Hypothalamus (tissue), 51 donors: ENCODE data around the gene ITPA.
"Not testable (repeated sequence)": the region's sequence is repeated elsewhere in the genome, so short reads cannot be mapped to it uniquely, and the experiment has no call there.

ENCODE experiments used
- DNase-seq, 51 donors: peaks; one replicate each; lab custom pipeline; 2025; lab: John Stamatoyannopoulos, UW

The ITPA gene

DNA sequence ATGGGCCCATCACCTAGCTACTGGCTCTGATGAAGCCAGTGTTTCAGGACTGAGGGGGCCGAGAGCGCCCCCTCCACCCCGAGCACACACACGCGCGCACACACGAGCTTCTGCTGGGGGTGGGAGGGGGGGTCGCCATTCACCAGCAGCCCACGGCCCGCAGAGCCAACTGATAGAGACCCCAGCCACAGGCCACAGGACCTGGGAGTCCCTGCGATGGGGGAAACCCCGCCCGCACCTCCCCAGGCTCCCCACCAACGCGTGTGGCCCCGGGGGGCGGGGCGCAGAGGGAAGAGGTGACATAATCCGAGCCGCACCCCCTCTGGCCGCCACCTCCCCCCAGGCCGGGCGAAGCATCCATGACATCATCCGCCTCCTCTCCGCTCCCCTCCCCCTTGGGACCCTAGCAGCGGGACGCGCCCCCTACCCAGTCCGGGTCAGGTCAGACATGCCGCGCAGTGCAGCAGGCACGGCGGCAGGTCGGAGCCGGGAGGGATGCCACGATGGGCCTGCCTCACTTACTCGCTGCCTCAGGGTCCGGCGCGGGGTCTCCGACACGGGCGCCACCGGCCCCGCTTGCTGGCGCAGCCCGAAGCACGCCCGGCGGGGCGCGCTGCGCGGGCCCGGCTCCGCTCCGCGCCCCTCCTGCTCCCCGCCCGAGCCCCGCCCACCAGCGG is 36.2 kb upstream of the ITPA start, which contains the start of gene LZTS3:
LZTS3 (minus strand) TSS at position 617 of the 677 bp plus-strand sequence. CDS start 6,386 bp downstream, outside the sequence.
- DNase-seq, result peak in 45 of 51 donors; percentile 33 to 85 (median 63)

DNA sequence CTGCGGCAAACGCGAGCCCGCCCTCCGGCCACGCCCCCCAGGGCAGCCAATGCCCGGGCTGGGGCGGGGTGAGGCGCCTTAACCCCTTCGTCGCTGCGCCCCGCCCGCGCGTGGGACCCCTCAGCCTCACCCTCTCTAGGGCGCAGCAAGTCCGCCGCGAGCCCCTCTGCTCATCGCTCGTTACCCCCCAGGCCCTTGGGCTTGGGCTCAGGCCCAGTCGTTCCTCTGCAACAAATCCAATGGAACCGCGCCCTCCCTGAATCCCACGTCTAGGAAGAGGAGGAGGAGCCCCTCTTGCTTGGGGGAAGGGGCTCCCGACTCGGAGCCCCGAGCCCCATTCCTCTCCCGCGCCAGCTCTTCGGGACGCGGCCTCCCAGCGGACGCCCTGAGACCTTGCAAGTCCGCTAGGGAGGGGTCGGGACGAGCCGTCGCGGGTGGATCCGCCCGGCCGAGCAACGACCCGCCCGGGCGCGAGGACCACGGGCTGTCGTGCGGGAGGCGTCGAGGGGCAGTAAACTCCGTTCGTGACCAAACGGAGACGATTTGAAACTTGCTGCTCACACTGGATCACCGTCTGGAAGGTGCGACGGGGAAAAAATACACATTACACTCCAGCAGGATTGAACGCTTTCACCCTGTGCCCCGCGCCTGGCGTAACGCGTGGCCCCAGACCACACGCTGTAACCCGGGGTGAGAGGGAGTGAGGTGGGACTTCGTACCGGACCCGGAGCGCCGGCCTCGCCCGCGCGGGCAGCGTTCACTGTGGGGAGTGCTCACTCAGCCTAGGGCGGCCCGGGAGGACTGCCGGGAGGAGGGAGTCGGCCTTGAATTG is 35.5 kb upstream of the ITPA start:
- DNase-seq, result peak in 41 of 51 donors; percentile 15 to 92 (median 76)

DNA sequence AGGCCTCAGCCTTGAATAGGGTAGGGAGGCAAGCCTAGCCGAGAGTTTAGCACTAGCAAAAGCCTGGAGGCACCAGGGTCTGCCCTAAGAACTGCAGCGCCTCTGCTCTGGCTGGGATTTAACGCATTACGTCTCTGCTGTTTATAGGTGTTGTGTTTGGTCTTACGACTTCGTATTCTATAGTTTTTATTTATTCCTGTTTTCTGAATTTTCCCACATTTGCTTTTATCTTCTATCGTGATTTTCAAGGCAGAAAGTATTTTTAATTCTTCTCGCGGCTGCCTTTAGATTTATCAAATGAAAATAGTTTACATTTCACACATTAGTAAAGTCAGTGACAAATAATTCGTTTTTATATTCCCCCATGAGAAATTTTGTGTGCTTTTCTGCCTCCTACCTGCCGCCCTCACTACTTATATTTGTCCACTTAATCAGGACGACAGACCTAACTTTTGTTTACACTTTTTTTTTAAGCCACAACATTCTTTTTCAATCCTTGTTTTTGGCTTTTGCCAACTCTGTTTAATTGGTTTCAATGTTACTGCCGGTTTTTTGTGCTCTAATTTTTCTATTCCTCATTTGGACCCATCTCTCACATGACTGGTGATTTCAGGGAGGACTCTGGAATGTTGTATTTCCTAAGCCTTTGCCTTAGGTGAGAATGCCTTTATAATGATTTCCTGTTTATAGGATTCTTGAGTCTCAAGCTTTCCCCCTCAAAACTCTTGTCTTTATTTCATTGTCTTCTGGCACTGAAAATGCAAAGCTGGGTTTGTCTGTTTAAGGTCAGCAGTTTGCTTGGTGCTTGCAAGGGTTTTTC is 34.6 kb upstream of the ITPA start:
- DNase-seq, result peak in 1 of 51 donors; percentile 23

DNA sequence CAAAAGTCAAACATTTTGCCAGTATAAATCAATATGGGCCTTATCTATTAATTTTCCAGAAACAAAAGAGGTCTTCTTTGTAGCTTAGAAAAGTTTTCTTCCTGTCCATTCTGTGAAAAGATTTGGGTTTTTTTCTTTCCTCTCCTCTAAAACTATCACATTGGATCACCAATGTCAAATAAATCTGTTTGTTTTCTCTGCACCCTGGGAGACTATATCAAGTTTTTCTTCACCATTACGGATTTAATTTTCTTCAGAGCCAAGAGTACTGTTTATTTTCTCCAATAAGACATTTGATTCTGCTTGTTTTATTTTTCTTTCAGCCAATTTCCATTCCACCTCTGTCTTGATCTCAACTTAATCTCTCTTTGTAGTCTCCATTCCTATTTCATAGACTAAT is 34.0 kb upstream of the ITPA start:
- no peak for DNase-seq

DNA sequence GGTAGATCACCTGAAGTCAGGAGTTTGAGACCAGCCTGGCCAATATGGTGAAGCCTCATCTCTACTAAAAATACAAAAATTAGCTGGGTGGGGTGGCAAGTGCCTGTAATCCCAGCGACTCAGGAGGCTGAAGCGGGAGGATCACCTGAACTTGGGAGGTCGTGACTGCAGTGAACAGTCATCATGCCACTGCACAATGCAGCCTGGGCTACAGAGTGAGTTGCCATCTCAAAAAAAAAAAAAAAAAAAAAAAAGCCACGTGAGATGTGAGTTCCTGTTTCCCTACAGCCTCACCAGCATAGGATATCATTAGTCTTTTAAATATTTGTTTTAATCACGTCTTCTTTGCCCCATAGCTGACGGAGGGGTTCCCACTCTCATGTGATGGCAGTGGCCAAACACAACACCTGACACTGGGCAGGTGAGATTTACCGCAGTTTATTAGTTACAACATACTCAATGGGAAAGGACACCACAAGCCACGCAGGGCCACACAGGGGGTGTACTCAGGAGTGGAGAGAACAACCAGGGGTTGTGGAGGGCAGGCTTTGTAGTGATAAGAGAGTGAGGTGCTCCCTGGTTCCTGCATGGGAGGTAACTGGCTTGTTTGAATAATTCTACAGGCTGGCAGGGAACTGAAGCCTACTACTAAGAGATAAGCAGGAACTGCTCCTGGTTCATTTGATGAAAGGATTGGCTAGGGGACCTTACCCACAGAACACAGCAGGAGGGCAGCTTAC is 31.4 kb upstream of the ITPA start:
- DNase-seq, result no peak

DNA sequence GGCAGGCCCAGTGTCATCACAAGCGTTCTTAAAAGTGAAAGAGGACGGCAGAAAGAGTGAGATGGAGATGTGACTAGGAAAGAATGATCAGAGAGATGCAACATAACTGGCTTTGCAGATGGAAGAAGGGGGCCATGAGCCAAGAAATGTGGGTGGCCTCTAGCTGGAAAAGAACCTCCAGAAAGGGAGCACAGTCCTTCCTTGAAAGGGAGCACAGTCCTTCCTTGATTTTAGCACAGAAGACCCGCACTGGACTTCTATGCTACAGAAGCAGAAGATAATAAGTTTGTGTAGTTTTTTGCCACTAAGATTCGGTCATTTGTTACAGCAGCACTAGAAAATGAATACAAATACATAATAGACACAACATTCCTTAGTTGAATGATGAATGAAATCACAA is 29.0 kb upstream of the ITPA start:
- no peak for DNase-seq

DNA sequence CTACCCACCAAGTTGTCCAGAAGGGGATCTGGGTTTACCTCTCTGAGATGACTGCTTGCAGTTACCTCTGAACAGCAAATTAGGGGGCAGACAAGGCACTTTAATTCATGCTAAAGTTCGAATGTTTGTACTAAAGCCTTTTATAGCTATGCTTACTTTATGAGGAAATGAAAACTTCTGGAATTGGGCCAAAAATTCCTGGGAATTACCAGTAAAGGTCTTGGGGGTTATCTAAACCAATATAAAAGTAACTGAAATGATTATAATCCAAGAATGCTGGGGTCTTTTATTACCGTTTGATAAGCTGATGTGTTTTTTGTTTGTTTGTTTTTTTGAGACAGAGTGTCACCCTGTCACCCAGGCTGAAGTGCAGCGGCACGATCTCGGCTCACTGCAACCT is 28.0 kb upstream of the ITPA start:
- DNase-seq, result no peak

DNA sequence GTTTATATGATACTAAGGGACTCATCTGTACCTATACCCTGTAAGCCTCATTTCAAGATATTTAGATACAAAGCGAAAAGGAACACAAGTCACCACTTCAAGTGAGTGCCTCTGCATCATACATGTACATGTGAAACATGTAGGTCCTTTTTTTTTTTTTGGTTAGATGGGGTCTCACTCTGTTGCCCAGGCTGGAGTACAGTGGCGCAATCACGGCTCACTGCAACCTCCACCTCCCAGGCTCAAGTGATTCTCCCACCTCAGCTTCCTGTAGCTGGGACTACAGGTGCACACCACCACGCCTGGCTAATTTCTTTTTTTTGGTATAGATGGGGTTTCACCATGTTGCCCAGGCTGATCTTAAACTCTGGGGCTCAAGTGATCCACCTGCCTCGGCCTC is 26.9 kb upstream of the ITPA start:
- DNase-seq, result not testable (repeated sequence)

DNA sequence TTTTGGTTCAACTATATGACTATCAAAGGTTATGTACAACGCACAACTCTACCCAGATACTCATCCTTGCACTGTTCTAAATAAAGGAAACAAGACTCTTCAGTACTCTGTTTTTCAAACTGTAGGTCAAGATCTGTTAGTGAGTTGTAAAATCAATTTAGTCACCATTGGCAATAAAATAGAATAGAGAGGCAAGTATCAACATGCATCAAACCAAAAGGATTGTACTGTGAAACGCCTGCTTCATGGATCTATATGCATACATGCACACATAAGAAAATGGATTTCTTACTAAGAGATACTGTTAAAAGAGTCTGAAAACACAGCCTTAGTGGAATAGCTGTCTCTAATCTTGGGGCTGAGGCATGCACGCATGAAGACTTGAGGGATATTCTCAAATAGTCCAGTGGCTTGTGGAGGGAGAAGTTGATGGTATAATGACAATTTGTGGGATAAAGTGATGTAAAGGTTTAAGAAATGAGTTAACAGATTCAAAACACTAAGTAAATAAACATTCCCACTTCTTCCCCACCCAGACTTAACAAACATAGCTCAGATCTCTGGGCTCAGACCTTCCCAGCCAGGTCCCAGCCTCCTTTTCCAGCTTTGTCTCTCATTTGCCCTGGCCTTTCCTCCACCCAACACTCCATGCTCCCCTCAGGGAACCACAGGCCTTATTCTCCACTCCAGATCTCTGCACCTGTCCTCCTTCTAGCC is 25.2 kb upstream of the ITPA start:
- no peak for DNase-seq

DNA sequence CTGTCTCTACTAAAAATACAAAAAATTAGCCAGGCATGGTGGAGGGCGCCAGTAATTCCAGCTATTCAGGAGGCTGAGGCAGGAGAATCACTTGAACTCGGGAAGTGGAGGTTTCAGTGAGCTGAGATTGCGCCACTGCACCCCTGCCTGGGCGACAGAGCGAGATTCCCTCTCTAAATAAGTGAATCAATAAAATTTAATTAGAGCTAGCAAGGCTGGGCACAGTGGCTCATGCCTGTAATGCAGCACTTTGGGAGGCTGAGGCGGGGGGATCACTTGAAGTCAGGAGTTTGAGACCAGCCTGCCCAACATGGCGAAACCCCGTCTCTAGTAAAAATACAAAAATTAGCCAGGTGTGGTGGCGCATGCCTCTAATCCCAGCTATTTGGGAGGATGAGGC is 21.4 kb upstream of the ITPA start:
- DNase-seq, result not testable (repeated sequence)

DNA sequence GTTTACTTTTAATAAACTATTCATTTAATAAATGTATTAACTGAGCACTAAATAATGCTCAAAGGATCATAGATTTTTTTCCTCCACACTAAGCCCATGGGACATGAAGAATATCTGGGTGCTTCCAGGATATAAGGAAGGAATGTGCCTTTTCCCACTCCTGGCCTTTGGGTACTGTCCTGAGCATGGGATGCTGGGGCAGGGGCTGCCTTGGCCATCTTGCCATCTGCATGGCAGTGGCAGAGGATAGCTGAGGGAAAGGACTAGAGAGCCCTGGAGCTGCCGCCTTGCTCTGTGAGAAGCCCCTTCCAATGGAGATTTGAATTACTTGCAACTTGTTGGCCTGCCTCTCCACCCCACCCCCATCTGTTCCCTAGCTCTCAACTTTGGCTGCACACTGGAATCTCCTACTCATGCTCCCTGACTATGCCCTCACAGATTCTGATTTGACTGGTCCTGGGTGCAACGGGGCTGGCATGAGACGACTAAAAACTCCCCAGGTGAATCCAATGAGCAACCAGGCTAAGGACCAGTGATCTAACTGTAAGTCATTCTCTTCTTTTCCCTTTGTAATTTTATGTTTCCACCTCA is 20.4 kb upstream of the ITPA start:
- DNase-seq, result no peak

DNA sequence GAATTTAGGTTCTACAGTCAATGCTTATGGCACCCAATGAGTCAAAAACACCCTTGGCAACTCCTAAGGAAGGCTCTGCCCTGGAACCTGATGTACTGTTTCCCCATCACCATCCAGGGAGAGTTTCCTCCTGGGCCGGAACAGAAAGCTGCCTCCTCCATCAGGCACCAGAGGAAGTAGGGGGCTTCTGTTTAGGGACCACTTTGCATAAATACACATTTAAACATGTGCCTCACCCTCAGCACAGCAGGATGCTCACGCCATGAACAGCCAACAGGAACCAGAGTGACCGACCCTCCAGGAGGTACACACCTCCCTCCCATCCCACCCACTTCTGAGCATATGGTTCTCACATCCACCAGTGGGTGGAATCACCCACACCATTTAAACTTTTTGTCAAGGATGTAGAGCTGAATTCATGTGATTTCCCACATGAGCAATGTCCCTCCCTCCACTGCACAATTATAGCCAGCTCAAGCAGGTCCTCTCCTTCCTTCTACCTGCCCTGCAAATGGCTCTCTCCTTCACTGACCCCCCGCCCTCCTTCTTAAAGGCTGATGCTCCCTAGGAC is 19.7 kb upstream of the ITPA start:
- peak in 1 of 51 donors; percentile 57 for DNase-seq

DNA sequence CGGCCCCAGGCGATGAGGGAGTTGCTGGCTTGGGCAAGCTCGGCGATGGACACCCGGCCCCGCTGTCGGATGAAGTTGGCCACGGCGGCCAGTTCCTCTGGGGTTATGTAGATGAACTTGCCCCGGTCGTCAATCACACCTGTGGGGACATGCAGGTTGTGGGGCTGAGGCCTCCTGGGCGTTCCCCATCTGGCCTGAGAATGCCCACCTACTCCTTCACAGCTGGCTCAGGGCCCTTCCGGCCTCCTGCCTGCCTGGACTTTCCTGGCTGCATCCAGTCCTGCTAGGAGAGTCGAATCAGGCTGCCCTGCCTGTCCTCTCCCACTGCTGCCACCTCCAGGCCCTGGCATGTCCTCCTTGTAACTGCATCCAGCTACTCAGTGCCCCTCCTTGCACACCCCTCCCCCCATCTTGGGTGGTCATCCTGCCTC is 18.6 kb upstream of the ITPA start:
- no peak for DNase-seq

DNA sequence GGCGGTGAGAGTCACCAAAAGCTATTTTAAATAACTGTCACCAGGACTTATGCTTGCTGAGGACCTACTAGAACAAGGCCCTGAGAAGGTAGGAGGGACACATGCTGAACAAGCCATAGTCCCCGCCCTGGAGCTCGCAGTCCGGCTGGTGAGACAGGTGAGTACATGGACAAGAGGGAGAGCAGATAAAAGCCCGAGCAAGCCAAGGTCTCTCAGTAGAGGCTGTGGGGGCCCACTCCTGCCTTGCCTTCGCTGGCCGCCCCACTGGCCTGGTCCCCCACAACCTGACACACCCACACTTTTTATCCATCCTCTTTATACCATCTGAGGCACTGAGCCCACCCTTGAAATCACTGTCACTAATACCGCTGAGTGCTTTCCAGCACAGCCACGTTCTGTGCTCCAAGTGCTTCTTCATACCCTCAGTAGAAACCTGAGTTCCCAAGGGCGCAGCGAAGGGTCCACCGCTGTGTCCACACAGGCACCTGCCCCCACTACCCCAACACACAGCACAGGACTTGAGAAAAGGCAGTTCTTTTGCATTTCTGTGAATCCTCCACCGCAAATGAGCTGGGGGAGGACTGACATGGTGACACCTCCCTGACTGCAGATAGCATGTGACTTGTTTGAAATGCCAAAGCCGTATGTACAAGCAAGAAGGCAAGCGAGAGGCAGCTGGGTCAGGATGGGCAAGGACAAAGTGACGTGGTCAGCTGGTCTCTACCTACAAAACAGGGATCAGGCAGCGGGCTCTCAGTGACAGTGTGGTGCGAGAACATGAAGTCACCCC is 16.9 kb upstream of the ITPA start:
- no peak for DNase-seq

DNA sequence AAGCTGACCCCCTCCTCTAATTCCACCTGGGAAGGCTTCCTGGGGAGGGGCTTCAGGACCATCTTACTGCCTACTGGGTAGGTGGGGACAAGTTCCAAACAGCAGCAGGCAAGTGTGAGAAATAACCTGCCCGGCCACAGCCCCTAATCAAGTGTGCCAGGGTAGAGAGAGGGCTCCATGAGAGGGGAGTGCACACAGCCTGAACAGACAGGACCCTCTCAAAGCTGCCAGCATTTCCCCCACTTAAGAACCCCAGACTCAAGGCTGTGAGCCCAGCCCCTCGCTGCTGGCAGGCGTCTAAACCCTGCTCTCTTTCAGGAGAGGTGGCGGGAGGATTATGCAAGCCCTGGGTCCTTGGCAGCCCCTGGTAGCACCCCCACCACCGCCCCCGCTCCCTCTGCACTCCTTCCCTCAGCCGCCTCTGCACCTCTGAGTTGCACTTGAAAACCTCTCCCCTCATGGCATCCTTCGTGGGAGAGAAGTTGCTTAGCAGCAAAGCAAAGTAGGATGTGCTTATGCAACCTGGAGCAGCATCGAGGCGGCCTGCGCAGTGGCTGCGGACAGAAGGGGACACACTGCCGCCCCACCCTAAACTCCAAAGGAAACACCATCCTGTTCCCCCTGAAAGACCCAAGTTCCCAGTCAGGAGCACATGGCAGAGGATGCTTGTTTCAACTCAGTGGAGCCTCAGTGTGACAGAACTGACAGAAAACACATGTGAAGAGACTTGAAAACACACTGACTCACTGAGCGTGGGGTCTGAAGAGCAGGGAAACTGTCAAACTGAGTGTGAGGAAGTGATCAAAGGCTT is 15.3 kb upstream of the ITPA start:
- peak in 5 of 51 donors; percentile 23 to 72 (median 36) for DNase-seq

DNA sequence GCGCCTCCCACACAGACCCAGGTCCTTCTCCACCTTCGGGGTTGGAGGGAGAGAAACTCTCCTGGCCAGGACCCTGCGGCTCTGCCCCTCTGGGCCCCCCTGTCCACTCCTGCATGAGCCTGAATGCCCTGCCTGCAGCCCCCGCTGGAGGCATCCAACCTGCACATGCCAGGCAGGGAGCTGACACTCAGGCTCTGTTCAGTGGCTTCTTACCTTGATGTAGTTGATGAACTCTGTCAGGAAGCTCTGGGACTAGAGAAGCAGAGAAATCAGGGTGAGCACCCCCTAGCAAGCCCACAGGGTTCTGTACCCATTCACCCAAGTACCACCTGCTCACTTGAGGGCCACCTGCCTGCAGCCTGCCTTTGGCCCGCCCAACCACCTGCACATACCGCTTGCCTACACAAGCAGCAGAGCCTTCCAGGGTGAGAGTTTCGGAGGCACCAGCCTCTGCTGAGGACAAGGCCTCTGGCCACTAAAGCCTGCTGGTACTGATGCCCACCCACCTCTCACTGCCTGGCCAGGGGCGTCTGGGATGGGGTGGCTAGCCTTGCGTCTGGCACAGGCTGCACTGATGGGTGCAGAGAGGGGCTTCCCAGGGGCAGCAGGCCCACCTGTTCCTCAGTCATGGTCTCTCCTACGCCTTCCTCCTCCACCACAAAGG is 14.5 kb upstream of the ITPA start:
- DNase-seq, result no peak
